Measurements from ENCODE around the gene FLT1.

FLT1 gene

GRCh38 chr13:28528388-28528787, 33.5 kb upstream of the FLT1 start:
- no peak for DNase-seq

DNA sequence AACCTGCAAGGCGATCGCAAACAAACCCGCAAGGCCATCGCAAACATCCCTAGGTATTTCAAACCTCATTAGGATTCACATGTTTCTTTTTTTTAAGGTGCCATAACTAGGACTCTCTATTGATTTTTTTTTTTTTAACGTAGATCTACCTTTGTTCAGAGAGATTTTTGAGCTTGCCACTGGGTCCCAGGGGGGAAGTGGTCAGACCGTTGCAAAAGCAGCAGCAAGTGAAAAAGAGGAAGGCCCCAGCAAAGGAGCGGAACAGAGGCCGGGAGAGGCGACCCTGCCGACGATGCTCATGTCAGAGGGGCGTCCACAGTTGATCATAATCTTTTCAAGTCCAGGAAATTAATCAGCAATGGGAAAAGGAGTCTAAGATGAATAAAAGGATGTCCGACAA, 32.7 kb upstream of the FLT1 start:
- DNase-seq = no peak

DNA sequence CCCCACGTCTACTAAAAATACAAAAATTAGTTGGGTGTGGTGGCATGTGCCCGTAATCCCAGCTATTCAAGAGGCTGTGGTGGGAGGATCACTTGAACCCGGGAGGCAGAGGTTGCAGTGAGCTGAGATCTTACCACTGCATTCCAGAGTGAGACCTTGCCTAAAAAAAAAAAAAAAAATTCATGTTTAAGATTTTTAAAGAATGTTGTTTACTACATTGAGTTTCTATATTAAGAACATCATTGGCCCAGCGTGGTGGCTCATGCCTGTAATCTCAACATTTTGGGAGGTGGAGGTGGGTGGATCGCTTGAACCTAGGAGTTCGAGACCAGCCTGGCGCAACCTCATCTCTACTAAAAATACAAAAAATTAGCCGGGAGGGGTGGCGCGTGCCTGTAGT, 31.9 kb upstream of the FLT1 start:
- DNase-seq = no peak

DNA sequence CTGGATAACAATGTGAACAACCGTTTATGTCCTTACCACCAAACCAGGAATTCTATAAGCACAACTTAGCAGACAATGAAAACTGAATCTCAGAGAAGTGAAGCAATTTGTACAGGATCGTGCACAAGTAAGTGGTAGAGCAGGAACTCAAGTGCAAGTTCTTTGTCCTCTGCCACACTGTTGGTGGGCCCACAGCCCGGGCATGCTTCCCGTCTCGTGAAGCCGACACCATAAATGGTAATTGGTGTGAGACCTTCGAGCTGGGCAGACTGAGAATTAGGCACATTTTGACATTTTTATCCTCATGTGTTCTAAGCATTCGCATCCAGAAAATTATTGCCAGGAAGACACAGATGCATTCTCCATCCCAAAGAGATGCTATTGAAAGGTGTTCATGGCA, 27.9 kb upstream of the FLT1 start:
- no peak for DNase-seq

GRCh38 chr13:28513745-28514144, 18.8 kb upstream of the FLT1 start:
- no peak for DNase-seq

DNA sequence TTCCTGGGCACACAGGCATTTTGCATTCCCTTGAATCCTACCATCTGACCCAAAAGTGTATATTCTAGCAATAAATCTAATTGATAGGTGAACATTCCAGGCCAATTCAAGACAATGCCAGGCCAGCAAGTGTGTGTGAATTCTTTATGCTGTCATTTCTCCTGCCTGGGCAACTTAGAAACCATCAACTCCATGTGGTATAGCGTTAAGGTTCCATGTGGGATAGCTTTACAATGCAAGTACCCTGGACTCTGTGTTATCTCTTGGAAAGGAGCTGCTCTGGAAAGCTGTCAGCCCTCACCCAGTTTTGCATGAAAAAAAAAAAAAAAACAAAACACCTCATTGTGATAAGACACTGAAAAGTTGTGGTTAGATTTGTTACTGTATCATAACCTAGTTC, 15.6 kb upstream of the FLT1 start:
- no peak for DNase-seq

DNA sequence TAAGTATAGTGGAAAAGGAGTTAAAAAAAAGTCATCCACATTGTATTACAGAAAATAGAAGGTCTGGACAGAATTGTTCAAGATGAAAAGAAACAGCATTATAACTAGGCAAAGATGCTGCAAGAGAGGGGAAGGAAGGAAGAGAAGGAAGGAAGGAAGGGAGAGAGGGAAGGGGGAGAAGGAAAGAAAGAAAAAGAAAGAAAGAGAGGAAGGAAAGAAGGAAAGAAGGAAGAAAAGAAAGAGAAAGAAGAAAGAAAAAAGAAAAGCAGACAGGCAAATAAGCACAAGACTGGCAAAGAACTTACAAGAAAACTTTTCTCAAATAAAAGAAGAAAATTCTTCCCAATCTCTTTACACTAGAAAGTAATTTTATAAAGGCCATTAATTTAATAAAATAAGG, 15.1 kb upstream of the FLT1 start:
- DNase-seq = no peak

GRCh38 chr13:28505543-28506135, 10.7 kb upstream of the FLT1 start:
- DNase-seq = no peak

DNA sequence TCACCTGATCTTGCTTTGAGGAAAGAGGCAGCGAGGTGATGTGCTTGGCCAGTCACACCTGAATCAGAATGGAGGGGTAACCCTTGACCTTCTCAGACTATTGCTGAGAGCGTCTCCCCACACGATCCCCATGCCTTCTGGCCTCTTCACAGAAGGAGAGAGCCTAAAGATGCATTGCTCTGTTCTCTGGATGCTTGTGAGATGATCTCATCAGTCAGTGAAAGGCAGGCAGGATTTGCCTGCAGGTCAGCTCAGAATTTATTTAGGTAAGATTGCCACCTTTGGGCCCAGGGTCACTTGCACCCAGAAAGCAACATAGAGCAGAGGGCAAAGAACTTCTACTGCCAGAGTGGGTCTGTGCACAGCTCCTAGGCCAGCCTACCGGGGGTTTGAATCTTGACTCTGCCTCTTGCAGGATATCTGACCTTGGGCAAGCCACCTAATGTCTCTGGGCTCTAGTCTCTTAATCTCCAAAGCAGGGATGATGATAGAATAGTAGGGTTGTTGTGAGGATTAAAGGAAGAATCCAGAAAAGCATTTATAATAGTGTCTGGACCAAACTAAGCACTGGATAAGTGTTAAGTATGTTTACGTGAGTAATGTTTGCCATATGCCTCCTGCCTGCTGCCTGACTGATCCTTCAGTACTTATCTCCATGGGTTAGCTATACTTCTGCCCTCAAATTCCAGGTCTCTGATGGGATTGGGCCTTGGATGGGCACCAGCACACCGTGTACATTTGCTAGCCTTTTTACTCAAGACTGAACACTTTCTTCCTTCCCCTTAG, 8.4 kb upstream of the FLT1 start:
- no peak for DNase-seq

GRCh38 chr13:28501547-28501946, 6.6 kb upstream of the FLT1 start:
- DNase-seq = no peak

DNA sequence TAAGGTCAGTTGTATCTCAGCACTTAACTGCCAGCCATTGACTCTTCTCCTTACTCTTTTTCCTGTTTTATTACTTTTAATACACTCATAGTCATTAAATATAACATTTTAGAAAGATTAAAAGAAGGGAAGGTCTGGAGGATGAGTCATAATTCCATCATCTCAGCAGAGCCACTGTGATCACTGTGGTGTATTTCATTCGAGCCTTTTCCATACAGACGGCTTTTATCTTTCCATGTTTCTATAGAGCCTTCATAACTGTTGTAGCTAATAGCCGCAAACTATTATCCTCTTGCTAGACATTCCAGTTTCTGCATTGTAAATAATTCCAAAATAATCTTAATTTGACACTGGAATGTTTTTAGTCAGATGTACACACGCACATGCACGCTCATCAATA, 4.7 kb upstream of the FLT1 start:
- no peak for DNase-seq

- no peak for DNase-seq
Measured at GRCh38 chr13:28498481-28499115, 3.7 kb upstream of the FLT1 start.

DNA sequence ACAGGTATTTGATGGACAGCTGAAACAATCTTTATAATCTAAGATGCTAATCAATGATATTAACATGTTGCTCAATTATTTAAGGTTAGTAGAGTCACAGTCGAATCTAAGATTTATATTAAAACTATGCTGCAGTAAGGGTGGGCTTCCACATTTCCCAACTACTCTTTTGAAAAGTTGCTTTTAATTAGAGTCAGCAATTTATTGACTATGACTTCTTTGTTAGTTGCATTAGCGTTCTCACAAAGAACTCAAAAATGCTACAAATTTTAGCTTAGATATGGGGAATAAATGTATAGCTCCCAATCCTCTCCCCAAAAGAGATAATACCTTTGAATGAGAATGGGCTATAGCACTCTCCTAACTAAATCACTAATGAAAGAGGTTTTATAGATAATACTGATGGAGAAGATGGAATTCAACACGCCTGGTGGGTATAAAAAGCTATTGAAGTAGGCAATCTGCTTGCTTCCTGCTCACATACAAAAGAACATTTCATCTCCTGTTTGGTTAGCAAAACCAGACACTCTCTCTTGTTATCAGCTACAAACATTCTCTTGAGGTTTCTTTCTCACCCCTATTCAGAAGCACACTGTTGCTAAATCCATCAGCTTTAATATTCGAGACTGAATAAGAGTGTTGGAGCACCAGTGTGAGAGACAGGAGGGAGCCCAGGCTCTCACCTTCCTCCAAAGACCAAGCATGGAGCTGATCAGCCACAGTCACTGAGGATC, 2.4 kb upstream of the FLT1 start:
- no peak for DNase-seq

DNA sequence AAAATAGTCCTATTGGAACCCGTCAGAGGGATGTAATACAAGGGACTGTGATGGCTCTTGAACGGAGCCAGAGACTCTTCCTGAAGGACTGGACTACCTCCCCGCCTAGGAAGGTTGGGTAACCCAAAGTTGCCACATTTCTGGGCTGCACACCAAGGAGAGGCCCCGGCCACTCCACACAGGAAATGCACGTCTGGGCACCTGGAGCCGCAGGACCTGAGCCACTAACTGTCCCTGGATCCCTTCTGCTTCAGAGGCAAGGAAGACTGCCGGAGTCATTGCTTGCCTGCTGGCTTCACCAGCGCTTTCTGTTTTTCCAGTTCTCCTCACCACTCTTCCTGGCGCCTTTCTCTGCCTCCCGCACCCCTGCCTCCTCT, 1.2 kb upstream of the FLT1 start:
- no peak for DNase-seq

DNA sequence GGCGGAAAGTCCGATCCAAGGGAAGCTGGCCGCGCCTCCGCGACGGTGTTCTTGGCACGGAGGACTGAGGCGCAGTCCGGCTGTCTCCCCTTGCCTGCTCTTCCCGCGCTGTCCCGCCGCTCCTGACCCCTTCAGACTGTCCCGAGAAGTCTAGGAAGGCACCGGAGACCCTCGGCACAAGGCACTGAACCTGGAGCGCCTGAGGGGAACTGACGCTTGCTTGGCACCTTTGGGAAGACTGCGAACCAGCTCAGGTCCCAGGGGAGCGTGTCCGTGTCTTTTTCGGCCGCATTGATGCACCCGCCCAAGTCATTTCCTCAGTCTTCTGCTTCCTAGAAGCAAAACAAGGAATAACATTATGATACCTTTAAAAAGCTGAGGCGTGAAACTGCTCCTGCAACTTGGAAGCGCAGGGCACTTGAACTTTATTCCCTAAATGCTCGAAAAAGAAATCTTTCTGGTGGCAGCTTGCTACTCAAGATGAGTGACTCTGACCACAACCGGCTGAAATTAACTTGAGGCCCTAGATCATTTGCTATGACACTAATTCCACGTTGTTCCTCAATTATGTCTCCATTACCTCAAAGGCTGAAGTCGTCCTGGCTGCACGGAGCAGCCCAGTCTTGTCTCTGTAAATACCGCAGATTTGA, 735 bp upstream of the FLT1 start:
- DNase-seq = peak; percentile 57

DNA sequence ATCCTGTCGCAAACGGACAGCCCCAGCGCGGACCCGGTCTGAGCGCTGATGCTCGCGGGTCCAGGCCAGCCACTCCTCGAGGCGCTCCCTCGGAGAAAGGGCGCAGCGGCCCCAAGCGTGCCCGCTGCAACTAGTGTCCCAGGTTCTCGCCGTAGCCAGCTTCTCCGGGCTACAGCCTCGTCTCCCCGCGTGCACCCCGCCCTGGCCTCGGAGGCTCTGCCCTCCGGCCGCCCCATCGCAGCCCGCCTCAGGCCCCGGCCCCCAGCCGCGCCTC, 487 bp downstream of the FLT1 start:
- DNase-seq = no peak

GRCh38 chr13:28493740-28494503, 1.0 kb downstream of the FLT1 start:
- peak; percentile 50 for DNase-seq

GRCh38 chr13:28492569-28493367, 2.2 kb downstream of the FLT1 start:
- DNase-seq = no peak

- DNase-seq = no peak
Measured at GRCh38 chr13:28490061-28490460, 4.9 kb downstream of the FLT1 start.

DNA sequence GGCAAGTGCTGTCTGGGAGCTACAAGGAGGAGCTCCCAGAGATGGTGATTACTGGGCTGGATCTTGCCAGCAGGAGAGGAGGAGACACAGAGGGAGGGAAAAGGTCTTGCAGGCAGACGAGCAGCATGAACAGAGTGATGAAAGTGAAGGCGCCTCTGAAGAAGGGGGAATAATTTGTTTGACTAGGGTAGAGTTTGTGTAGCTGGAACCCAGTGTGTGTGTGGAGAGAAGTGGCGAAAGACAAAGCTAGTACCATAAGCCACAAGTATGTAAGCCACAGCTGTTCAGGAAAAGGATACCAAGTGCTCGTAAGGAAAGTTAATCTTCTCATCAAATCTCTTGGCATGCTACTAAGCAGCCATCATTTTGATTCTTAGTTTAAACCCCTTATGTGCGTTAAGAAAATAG, 5.4 kb downstream of the FLT1 start:
- no peak for DNase-seq

GRCh38 chr13:28488376-28489005, 6.4 kb downstream of the FLT1 start:
- DNase-seq = no peak

Data from right forelimb (tissue), 1 donor.